ENCODE data around the gene MRPS2. TPM values are rescaled to one million over a fixed set of nuclear protein-coding genes. Genes with fewer than 3 reads are reported as not detected.
"Not testable (repeated sequence)": the region's sequence is repeated elsewhere in the genome, so short reads cannot be mapped to it uniquely, and the experiment has no call there.

MRPS2 gene
- 10 to 100 TPM; 29.3 to 30.1 TPM for total RNA-seq

- H3K27me3 Mint-ChIP-seq, result no peaks in the 10 kb centered on the region
- H3K4me1 Mint-ChIP-seq, result peaks cover 4% of the 10 kb centered on the region
- peak; percentile 91 for DNase-seq
- POLR2A ChIA-PET, result no interaction called here
- H3K9me3 Mint-ChIP-seq, result no peaks in the 10 kb centered on the region
- ATAC-seq (ENCODE audit: low read depth), result peak; percentile 94
- H3K36me3 Mint-ChIP-seq, result peaks cover 1% of the 10 kb centered on the region
- peak within 1 kb of the TSS; percentile 90 for H3K27ac Mint-ChIP-seq
- H3K4me3 Mint-ChIP-seq, result peak within 1 kb of the TSS; percentile 95
Observed at GRCh38 chr9:135500525-135501260, at the start of gene MRPS2. TSS of gene MRPS2 (plus strand) at chr9:135500682. CDS start at chr9:135500711, 29 bp downstream.

- H3K27ac Mint-ChIP-seq, result no peak overlapping the region
- DNase-seq (no peak), ATAC-seq (ENCODE audit: low read depth) (no peak)
- H3K9me3 Mint-ChIP-seq, result no peaks in the 10 kb centered on the region
- POLR2A ChIA-PET, result no interaction called here
- no peak overlapping the region for H3K4me3 Mint-ChIP-seq
- no peaks in the 10 kb centered on the region for H3K27me3 Mint-ChIP-seq
- no peaks in the 10 kb centered on the region for H3K36me3 Mint-ChIP-seq
- no peaks in the 10 kb centered on the region for H3K4me1 Mint-ChIP-seq
Observed at GRCh38 chr9:135450956-135451355, 49.5 kb upstream of the MRPS2 start.

- H3K27me3 Mint-ChIP-seq; H3K9me3 Mint-ChIP-seq; POLR2A ChIA-PET; H3K4me3 Mint-ChIP-seq; H3K36me3 Mint-ChIP-seq; DNase-seq; H3K4me1 Mint-ChIP-seq; H3K27ac Mint-ChIP-seq; ATAC-seq (ENCODE audit: low read depth): not testable (repeated sequence)
Observed at GRCh38 chr9:135451909-135452308, 48.6 kb upstream of the MRPS2 start.

GRCh38 chr9:135454737-135455136, 45.7 kb upstream of the MRPS2 start:
- Mint-ChIP-seq H3K9me3 (peaks cover 2% of the 10 kb centered on the region), H3K4me1 (no peaks in the 10 kb centered on the region), H3K27ac (no peak overlapping the region), H3K27me3 (no peaks in the 10 kb centered on the region), H3K36me3 (no peaks in the 10 kb centered on the region), H3K4me3 (no peak overlapping the region)
- ATAC-seq (ENCODE audit: low read depth), result no peak
- no peak for DNase-seq
- POLR2A ChIA-PET, result no interaction called here

- DNase-seq, result no peak
- no peak overlapping the region for H3K27ac Mint-ChIP-seq
- H3K4me3 Mint-ChIP-seq, result no peak overlapping the region
- POLR2A ChIA-PET, result no interaction called here
- peaks cover 2% of the 10 kb centered on the region for H3K9me3 Mint-ChIP-seq
- no peaks in the 10 kb centered on the region for H3K4me1 Mint-ChIP-seq
- H3K36me3 Mint-ChIP-seq, result no peaks in the 10 kb centered on the region
- no peaks in the 10 kb centered on the region for H3K27me3 Mint-ChIP-seq
- ATAC-seq (ENCODE audit: low read depth), result no peak
Observed at GRCh38 chr9:135455401-135456030, 45.0 kb upstream of the MRPS2 start.

- Mint-ChIP-seq H3K4me3 (no peak overlapping the region), H3K27me3 (no peaks in the 10 kb centered on the region), H3K4me1 (no peaks in the 10 kb centered on the region), H3K9me3 (peaks cover 2% of the 10 kb centered on the region), H3K36me3 (no peaks in the 10 kb centered on the region), H3K27ac (no peak overlapping the region)
- POLR2A ChIA-PET, result no interaction called here
- ATAC-seq (ENCODE audit: low read depth) (no peak), DNase-seq (no peak)
Observed at GRCh38 chr9:135456436-135457104, 43.9 kb upstream of the MRPS2 start.

- ATAC-seq (ENCODE audit: low read depth); H3K27me3 Mint-ChIP-seq; H3K4me3 Mint-ChIP-seq; H3K9me3 Mint-ChIP-seq; H3K36me3 Mint-ChIP-seq; H3K4me1 Mint-ChIP-seq; POLR2A ChIA-PET; DNase-seq; H3K27ac Mint-ChIP-seq: not testable (repeated sequence)
Observed at GRCh38 chr9:135458478-135458877, 42.0 kb upstream of the MRPS2 start.

- Mint-ChIP-seq H3K4me1 (no peaks in the 10 kb centered on the region), H3K4me3 (no peak overlapping the region), H3K27me3 (no peaks in the 10 kb centered on the region), H3K36me3 (no peaks in the 10 kb centered on the region), H3K9me3 (peaks cover 2% of the 10 kb centered on the region), H3K27ac (no peak overlapping the region)
- POLR2A ChIA-PET, result no interaction called here
- DNase-seq (no peak), ATAC-seq (ENCODE audit: low read depth) (no peak)
Observed at GRCh38 chr9:135461936-135462335, 38.5 kb upstream of the MRPS2 start.

GRCh38 chr9:135463140-135463539, 37.3 kb upstream of the MRPS2 start:
- DNase-seq (no peak), ATAC-seq (ENCODE audit: low read depth) (no peak)
- peaks cover 4% of the 10 kb centered on the region for H3K27me3 Mint-ChIP-seq
- H3K4me3 Mint-ChIP-seq, result no peak overlapping the region
- H3K9me3 Mint-ChIP-seq, result peaks cover 2% of the 10 kb centered on the region
- no peaks in the 10 kb centered on the region for H3K36me3 Mint-ChIP-seq
- no peak overlapping the region for H3K27ac Mint-ChIP-seq
- no peaks in the 10 kb centered on the region for H3K4me1 Mint-ChIP-seq
- POLR2A ChIA-PET, result no interaction called here

GRCh38 chr9:135464181-135464580, 36.3 kb upstream of the MRPS2 start:
- H3K4me1 Mint-ChIP-seq, result peaks cover 2% of the 10 kb centered on the region
- peaks cover 11% of the 10 kb centered on the region for H3K27me3 Mint-ChIP-seq
- no peak for ATAC-seq (ENCODE audit: low read depth)
- POLR2A ChIA-PET, result no interaction called here
- H3K27ac Mint-ChIP-seq, result no peak overlapping the region
- no peaks in the 10 kb centered on the region for H3K9me3 Mint-ChIP-seq
- no peak overlapping the region for H3K4me3 Mint-ChIP-seq
- no peak for DNase-seq
- H3K36me3 Mint-ChIP-seq, result no peaks in the 10 kb centered on the region

- no peaks in the 10 kb centered on the region for H3K36me3 Mint-ChIP-seq
- DNase-seq, result no peak
- POLR2A ChIA-PET, result no interaction called here
- peaks cover 19% of the 10 kb centered on the region for H3K27me3 Mint-ChIP-seq
- H3K27ac Mint-ChIP-seq, result no peak overlapping the region
- peak overlapping the region; percentile 46 for H3K4me3 Mint-ChIP-seq
- peaks cover 2% of the 10 kb centered on the region for H3K4me1 Mint-ChIP-seq
- no peaks in the 10 kb centered on the region for H3K9me3 Mint-ChIP-seq
- no peak for ATAC-seq (ENCODE audit: low read depth)
Observed at GRCh38 chr9:135468854-135469521, 31.5 kb upstream of the MRPS2 start.

- POLR2A ChIA-PET, result no interaction called here
- ATAC-seq (ENCODE audit: low read depth), result no peak
- H3K4me3 Mint-ChIP-seq, result no peak overlapping the region
- H3K9me3 Mint-ChIP-seq, result no peaks in the 10 kb centered on the region
- H3K27me3 Mint-ChIP-seq, result peaks cover 19% of the 10 kb centered on the region
- H3K36me3 Mint-ChIP-seq, result no peaks in the 10 kb centered on the region
- no peak for DNase-seq
- peaks cover 2% of the 10 kb centered on the region for H3K4me1 Mint-ChIP-seq
- H3K27ac Mint-ChIP-seq, result no peak overlapping the region
Observed at GRCh38 chr9:135471791-135472640, 28.5 kb upstream of the MRPS2 start.

- Mint-ChIP-seq H3K36me3 (no peaks in the 10 kb centered on the region), H3K27me3 (peaks cover 22% of the 10 kb centered on the region), H3K4me1 (peaks cover 1% of the 10 kb centered on the region), H3K9me3 (no peaks in the 10 kb centered on the region), H3K4me3 (no peak overlapping the region), H3K27ac (no peak overlapping the region)
- ATAC-seq (ENCODE audit: low read depth), result no peak
- no peak for DNase-seq
- POLR2A ChIA-PET, result no interaction called here
Observed at GRCh38 chr9:135473972-135474543, 26.4 kb upstream of the MRPS2 start.
